HG02870 (cell line): ENCODE measurements around the gene PTCH2.
"Not testable (repeated sequence)": the region's sequence is repeated elsewhere in the genome, so short reads cannot be mapped to it uniquely, and the experiment has no call there.

Experiments used
- ATAC-seq: cut with Tn5 transposase; IDR thresholded peaks from one replicate; pipeline ENCODE4 v1.9.1; 2021; ENCODE audit warnings: mild to moderate bottlenecking, moderate library complexity; ENCODE audit not compliant: unreplicated experiment

Gene PTCH2

GRCh38 chr1:44839576-44839975 is 3.5 kb downstream of the PTCH2 start:
- no peak for ATAC-seq

- ATAC-seq: not testable (repeated sequence)
These were observed 4.8 kb downstream of the PTCH2 start for GRCh38 chr1:44838294-44838693.

DNA sequence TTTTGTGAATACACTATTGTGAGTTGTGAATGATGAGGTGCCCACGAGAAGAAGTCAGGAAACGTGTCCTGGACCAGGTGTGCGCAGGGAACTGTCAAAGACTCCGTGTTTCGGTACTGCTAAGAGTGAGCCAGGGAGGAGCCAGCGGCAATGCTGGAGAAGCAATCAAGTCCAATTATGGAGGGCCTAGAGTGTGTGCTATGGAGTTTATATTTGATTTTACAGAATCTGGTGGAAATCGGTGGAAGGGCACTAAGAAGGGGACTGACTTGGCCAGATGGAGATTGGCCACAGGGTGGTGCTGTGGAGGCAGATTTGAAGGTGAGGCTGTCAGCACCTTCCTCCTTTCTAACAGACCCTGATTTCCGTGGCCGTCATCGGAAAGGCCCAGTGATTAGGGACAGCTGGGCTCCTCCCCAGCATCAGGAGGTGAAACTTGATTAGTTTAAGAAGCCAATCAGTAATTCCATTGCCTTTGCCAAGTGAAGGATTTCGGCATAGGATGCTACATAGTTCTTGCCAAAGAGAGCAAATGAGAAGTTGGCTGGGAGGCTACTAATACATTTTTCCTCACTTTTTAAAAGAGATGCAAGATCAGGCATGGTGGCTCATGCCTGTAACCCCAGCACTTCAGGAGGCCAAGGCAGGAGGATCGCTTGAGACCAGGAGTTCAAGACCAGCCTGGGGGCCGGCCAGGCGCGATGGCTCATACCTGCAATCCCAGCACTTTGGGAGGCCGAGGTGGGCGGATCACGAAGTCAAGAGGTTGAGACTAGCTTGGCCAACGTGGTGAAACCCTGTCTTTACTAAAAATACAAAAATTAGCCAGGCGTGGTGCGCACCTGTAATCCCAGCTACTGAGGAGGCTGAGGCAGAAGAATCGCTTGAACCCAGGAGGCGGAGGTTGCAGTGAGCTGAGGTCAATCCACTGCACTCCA is 7.0 kb downstream of the PTCH2 start:
- ATAC-seq: peak; percentile 73

GRCh38 chr1:44834328-44834727 is 8.7 kb downstream of the PTCH2 start:
- ATAC-seq: no peak

DNA sequence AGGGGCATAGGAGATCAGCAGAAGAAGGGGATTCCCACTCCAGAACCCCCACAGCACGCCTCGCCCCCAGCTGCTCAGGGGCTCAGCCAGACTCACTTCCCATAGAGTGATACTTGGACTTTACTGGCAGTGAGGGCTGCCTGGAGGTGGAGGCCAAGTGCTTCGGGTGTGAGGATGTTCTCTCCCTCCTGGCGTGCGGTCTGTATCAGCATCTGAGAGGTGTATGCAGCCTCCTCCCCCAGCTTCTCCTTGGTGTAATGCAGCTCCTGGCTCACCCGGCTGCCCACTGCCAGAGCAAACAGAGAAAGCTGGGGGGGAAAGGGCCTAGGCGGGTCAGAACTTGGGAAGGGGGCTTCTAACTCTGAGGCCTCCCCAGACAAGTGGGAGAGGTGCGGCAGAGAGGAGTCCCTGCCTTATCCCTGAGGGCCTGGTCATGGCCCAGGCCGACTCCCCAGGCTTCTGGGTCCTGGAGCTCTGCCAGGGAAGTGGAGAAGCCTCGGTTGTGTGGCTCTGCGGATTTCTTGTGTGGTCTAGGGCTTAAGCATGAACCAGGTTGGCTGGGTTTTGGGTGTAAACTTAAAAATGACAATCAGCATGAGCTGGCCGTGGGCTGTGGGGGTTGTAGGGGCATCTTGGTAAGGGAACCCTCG is 10.9 kb downstream of the PTCH2 start:
- ATAC-seq: no peak

DNA sequence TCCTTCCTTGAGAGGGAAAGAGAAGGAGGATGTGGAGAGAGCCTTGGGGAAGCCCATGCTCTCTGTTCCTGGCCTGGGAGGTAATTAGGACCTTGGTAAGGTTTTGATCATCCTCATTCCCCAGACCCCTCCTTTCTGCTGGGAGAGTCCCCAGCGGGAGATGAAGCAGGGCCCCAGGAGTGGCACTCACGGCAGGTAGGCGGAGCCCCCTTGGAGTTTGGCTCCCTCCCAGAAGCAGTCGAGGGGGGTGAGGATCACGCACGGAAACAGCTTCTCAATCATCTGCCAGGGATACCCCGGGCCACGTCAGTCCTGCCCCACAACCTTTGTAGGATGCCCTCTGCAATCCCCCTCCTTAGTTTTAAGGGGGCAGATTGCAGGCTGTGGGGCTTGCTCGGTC is 11.5 kb downstream of the PTCH2 start:
- no peak for ATAC-seq

GRCh38 chr1:44830900-44831304 is 12.2 kb downstream of the PTCH2 start:
- no peak for ATAC-seq

DNA sequence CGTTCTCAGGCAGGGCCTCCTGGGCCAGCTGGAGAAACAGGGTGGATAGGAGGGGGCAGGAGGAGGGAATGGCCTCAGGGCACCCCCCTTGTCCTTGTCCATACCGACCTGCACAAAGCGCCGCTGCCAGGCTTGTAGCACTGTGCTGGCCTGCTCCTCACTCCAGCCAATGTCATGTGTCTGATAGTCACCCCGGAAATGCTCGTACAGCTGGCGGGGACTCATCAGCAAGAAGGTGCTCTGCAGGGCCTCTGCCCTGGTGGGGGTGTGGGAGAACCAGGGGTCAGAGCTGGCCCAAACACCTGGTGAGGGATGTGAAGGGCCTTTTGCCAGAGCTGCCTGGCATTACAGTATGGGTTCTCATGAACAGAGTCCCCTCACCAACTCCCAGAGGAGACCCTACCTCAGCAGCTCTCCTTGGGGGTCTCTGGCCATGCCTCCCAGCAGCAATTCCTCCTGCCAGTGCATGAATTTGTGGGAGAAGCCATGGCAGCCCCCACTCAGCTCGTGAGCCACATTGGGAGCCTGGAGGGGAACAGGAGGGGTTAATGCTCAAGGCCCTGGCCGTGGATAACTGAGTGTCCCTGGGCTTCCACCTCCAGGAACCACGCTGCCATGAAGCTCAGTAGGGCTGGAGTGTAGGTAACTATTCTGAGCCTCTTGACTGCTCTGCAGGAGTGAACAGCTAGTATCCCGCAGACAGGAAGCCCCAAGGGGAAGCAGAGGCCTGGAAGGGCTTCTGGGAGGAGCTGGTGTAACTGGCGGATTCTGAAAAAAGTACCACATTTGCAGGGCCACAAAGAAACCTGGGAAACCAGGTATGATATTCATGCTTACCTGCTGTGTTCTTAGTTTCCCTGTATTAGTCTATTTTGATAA is 13.3 kb downstream of the PTCH2 start:
- ATAC-seq: no peak

- no peak for ATAC-seq
These were observed 14.1 kb downstream of the PTCH2 start for GRCh38 chr1:44828841-44829440.

GRCh38 chr1:44828003-44828651 is 14.9 kb downstream of the PTCH2 start:
- ATAC-seq: no peak

DNA sequence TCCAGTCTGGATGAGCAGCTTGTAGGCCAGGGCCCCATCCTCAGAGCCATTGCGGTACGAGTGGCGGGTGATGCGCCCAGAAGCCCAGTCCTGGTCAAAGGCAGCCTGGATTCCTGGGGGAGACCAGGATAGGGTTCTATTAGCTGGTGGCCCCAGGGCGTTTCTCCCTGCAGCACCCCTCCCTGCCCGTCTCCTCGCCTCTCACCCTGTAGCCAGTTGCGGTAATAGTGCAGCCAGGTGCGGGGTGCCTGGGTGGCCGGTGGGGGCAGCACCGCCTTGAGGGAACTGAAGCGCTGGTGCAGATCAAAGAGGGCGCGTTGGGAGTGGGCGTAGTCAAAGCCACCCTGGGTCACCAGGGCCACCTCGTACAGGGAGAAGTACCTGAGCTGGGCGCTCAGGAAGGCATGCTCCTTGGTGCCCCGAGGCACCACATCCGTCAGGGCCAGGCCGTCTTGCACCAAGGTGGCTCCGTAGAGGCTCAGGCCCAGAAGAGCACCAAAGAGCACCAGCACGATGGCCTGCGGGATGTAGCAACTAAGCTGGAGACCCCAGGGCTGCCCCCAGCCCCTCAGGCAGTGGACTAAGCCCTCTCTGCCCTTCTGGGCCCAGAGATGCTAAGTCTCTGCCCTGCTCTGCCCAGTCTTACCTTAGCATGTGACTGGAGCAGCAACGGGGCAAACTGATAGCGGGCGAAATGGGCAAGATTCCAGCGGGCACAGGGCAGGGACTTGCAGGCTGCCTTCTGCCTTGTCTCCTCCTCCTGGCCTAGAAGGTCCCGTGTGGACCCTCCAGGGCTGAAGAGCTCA is 15.7 kb downstream of the PTCH2 start:
- no peak for ATAC-seq

DNA sequence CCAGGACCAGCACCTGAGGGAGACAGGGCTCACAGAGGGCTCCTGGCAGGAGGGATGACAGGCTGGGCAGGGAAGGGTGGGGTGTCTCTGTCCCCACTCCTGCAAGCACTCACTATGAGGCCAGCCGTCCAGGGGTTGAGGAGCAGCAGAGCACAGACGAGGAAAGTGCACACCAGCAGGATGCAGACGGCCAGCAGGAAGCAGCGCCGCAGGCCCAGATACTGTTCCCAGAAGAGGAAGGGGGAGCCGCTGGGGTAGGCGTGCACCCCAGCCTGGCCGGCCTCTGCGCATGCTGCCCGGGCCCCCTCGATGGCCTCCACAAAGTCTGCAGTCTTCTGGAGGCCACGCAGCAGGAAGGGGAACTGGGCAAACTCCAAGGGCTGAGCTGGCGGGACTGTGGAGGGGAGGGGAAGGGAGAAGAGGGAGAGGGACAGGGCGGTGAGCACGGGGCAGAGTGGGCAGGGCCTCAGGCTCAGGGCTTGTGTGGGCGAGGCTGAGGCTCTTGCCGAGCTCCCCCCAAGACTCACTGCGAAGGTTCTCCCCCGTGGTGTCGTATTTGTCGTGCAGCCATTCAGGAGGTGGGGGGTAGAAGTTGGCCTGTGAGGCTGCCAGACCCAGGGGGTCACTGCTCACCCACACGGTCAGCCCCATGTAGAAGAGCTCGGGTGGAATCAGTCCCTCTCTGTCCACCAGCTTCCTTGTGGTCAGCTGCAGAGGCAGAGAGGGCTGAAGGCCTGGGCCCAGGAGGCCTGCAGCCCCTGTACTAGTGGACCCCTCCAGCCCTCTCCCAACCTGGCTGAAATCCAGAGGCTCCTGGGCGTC is 16.5 kb downstream of the PTCH2 start:
- no peak for ATAC-seq

- not testable (repeated sequence) for ATAC-seq
These were observed 18.7 kb downstream of the PTCH2 start for GRCh38 chr1:44824392-44824791.

DNA sequence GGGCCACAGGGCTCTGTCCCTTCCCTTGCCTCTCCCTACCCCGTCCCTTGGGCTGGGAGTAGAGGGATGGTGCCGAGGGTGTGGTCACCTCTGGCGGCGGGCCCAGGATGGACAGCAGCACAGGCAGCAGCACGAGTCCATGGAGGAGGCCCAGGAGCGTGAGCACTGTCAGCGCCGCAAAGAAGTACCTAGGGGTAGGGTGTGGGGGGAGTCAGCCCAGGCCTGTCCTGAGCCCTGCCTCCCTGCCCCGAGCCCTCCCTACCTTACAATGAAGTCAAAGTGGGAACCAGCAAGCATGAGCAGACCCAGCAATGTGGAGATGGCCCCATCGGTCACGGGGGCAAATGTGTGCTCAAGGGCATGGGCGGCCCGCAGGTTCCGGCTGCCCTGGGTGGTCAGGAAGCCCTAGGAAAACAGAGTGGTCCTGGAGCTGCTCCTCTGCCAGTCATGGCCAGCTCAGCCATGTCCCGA is 20.0 kb downstream of the PTCH2 start:
- ATAC-seq: no peak

GRCh38 chr1:44822131-44822701 is 20.8 kb downstream of the PTCH2 start:
- no peak for ATAC-seq

- ATAC-seq: no peak
These were observed 21.8 kb downstream of the PTCH2 start for GRCh38 chr1:44821240-44821715.

DNA sequence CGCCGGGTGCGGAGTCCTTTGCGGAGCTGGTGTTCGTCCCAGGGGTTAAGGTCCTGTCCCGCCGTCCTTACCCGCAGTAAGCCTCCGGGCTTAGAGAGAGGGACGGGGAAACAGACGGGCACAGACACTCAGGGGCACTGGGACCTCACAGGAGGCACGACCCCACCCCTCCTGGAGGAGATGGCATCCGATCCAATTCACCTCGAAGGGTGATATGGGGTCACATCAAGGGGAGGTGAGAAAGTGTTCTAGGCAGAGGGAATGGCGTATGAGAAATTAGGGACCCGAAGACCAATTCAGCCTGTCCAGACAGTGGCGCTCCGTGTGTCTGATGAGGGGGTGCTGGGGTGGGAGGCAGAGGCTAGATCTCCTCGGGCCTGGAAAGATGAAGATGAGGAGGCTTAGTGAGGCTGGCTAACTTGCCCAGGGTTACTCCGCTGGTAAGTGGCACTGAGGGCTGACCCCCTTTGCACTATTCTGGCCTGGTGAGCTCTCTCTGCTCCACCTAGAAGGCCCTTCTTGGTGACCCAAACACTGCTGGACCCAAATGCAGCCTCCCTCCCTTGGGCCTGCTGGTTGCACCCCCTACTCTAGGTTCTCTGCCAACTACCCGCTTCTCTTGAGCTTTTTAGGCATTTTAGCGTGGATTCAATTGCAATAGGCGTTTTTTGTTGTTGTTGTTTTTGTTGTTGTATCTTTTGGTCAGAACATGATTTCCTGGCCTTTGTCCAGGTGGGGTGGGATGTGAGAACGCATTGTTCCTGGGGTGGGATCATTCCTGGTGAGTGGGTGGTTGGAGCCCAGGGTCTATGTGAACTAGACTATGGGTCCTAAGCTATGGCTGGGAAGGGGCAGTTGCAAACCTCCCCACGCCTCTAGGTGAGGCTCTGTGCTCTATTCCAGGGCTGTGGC is 22.5 kb downstream of the PTCH2 start:
- no peak for ATAC-seq
